ENCODE data around the gene FGFR2. TPM values are rescaled to one million over a fixed set of nuclear protein-coding genes. Genes with fewer than 3 reads are reported as not detected.

Gene FGFR2
- total and polyA plus RNA-seq, 12 donors = 19.5 to 79.2 (median 39.3) TPM

DNA sequence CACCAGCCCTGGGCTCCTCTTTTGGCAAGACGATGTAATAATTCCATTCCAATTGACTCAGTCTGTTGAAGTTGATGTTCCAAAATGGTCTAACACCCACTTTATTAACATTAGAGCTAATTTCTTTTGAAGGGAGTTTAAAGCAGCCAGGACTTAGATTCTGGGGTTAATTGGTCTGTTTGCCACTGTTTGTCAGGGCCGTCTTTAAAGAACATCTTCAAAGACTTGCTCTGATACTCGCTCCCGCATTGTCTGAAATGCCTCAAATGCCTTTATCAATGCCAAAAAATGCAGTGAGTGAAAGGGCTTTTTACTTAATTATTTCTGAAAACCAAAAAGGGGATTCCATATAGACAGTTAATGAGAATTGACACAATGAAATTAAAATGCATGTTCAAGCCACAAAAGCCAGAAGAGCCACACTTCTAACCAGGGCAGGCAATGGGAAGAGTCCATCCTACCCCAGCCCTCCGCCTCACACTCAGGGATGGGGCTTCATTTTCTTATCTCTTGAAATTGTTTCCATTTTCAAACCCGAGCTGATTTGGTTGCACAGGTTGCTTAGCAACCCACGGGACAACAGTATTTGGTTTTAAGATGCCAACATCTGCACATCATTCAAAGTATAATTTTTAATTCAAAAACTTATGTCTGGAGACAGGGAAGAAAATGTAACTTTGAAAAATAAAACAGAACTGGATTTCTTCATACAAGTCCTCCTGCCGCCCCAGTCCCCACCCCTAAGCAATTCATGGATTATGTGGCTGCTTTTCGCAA is 163.0 kb downstream of the FGFR2 start:
- Histone ChIP-seq H3K27ac (no peak overlapping the region), H3K4me3 (no peak overlapping the region), H3K36me3 (replicated peaks in 1 of 2) (no peaks in the 10 kb centered on the region), H3K27me3 (no peaks in the 10 kb centered on the region), H3K9me3 (replicated peaks in 1 of 3) (no peaks in the 10 kb centered on the region), H3K4me1 (replicated peaks in 1 of 2) (peaks cover 0 to 12% of the 10 kb centered on the region in 2 donors)
- 90 to 93% (median 91%) methylated on average over 9 of the region's 9 CpGs for WGBS, 4 donors
- intact Hi-C loops (cut with DNase I) = no loop called here
- DNase-seq = no peak
- TF ChIP-seq, protein P1, sequence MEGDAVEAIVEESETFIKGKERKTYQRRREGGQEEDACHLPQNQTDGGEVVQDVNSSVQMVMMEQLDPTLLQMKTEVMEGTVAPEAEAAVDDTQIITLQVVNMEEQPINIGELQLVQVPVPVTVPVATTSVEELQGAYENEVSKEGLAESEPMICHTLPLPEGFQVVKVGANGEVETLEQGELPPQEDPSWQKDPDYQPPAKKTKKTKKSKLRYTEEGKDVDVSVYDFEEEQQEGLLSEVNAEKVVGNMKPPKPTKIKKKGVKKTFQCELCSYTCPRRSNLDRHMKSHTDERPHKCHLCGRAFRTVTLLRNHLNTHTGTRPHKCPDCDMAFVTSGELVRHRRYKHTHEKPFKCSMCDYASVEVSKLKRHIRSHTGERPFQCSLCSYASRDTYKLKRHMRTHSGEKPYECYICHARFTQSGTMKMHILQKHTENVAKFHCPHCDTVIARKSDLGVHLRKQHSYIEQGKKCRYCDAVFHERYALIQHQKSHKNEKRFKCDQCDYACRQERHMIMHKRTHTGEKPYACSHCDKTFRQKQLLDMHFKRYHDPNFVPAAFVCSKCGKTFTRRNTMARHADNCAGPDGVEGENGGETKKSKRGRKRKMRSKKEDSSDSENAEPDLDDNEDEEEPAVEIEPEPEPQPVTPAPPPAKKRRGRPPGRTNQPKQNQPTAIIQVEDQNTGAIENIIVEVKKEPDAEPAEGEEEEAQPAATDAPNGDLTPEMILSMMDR (IDR thresholded peaks at IDR 0.05) = no peak
- TF ChIP-seq POLR2A (IDR thresholded peaks at IDR 0.05) = no peak

DNA sequence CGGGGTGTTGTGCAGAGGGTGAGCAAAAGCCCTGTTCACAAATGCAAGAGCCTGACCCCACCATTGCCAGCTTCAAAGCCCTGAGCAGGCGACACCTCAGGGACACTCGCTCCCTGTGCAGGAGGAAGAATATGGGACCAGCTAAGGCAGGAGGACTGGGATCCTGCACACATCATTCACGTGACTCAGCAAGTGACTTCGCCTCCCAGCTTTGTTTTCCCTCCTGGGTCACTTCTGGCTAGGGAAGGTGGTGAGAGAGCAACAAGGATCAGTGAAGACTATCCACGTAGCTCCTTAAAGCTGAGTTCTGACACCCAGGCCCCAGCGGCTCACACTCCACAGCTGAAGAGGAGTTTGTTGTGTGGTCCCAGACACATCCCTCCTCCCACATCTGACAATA is 164.3 kb downstream of the FGFR2 start:
- DNase-seq = no peak
- no peaks in the 10 kb centered on the region for H3K36me3 ChIP-seq (replicated peaks in 1 of 2)
- TF ChIP-seq POLR2A (IDR thresholded peaks at IDR 0.05) = no peak
- TF ChIP-seq, protein P1 (IDR thresholded peaks at IDR 0.05) = no peak
- no peaks in the 10 kb centered on the region for H3K27me3 ChIP-seq
- no peak overlapping the region for H3K4me3 ChIP-seq
- H3K4me1 ChIP-seq (replicated peaks in 1 of 2) = peaks cover 0 to 12% of the 10 kb centered on the region in 2 donors
- intact Hi-C loops (cut with DNase I) = no loop called here
- no peaks in the 10 kb centered on the region for H3K9me3 ChIP-seq (replicated peaks in 1 of 3)
- H3K27ac ChIP-seq = no peak overlapping the region
- WGBS, 4 donors = 90 to 95% (median 93%) methylated on average over 4 to 7 of the region's 7 CpGs

DNA sequence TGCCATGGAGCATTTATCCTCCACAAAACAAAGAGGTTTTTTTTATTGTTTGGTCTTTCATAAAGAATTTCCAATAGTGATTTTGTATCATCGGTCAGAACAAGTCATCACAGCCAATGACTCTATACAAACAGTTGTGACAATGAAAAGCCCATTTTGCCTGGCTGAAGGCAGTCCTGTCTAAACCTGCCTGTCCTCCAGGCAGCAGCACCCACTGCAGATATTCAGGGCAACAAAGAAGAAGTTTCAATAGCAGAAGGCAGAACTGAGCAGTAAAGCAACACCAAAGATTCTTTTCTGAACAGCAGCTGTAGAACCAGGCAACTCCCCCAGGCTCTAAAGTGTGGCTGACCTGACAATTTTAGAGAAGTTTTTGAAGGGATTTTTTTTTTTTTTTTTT is 169.4 kb downstream of the FGFR2 start:
- Histone ChIP-seq H3K27ac (no peak overlapping the region), H3K4me3 (no peak overlapping the region), H3K27me3 (no peaks in the 10 kb centered on the region), H3K36me3 (replicated peaks in 1 of 2) (no peaks in the 10 kb centered on the region), H3K4me1 (replicated peaks in 1 of 2) (no peaks in the 10 kb centered on the region), H3K9me3 (replicated peaks in 1 of 3) (no peaks in the 10 kb centered on the region)
- intact Hi-C loops (cut with DNase I) = no loop called here
- no peak for DNase-seq
- WGBS, 4 donors = 80 to 91% (median 89%) methylated on average over 1 of the region's 1 CpG
- TF ChIP-seq, protein P1 (IDR thresholded peaks at IDR 0.05) = no peak
- no peak for TF ChIP-seq POLR2A (IDR thresholded peaks at IDR 0.05)
